ENCODE measurements around the gene LDLRAD4.

- no peak for TF ChIP-seq POLR2A (IDR thresholded peaks at IDR 0.05; ENCODE audit: low read depth)
- no peak for TF ChIP-seq EP300 (IDR thresholded peaks at IDR 0.05)
- TF ChIP-seq POLR2AphosphoS5 (IDR thresholded peaks at IDR 0.05): no peak
These were observed 121.1 kb downstream of the LDLRAD4 start for GRCh38 chr18:13339653-13340052.
